ENCODE measurements around the gene SPDEF. TPM values are rescaled to one million over a fixed set of nuclear protein-coding genes. Genes with fewer than 3 reads are reported as not detected.

SPDEF gene
- total RNA-seq, 1 donor, result under 0.01 TPM

- DNase-seq (ENCODE audit: low read depth in 2 of 3, low spot score in 2 of 3), result no peak
Measured at GRCh38 chr6:34517966-34518365, 38.2 kb downstream of the SPDEF start.

GRCh38 chr6:34517461-34517881 lies 38.7 kb downstream of the SPDEF start:
- no peak for DNase-seq (ENCODE audit: low read depth in 2 of 3, low spot score in 2 of 3)

GRCh38 chr6:34516391-34517324 lies 39.5 kb downstream of the SPDEF start:
- no peak for DNase-seq (ENCODE audit: low read depth in 2 of 3, low spot score in 2 of 3)

- DNase-seq (ENCODE audit: low read depth in 2 of 3, low spot score in 2 of 3), result no peak
Measured at GRCh38 chr6:34515473-34516387, 40.4 kb downstream of the SPDEF start.

DNA sequence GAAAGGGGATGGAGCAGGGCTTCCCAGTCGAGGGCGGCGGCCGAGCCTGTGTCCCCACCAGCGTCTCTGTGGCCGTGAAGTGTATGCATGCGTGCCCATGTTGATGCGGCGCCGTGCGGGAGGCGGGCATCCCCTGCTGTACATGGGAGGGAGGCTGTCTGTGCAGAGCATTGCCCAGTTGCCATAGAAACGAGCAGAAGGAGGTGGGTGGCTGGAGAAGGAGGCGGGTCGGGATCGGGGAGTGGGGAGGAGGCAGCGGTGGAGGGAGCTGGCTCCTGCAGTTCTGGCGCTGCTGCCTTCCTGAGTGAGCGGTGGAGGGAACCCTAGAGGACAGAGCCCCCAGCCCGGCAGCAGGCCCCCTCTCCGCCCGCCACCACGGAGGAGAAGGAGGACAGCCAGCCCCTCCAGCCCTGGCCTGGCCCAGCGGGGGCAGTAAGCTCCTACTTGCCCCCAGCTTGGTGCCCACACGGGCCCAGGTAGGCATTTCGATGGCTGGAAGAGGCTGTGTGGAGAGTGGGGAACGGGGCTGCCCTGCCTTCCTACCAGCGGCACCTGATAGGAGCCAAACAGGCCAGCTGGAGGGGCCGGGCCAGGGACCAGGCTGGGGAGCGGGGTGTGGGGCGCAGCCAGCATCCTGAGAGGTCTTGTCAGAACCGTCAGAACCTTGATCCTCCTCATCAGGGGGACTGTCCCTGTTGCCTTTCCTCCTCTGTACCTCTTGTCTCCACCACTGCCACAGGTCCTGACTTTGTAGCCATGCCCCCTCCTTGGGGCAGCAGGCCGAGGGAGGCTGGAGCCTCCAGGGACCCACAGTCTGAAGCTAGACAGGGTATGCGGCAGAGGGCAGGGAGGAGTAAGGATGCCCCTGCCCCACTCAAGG lies 41.3 kb downstream of the SPDEF start:
- DNase-seq (ENCODE audit: low read depth in 2 of 3, low spot score in 2 of 3), result peak in 2 of 3 donors; percentile 19 to 33

- DNase-seq (ENCODE audit: low read depth in 2 of 3, low spot score in 2 of 3), result no peak
Measured at GRCh38 chr6:34514112-34514511, 42.0 kb downstream of the SPDEF start.

GRCh38 chr6:34513646-34514045 lies 42.5 kb downstream of the SPDEF start:
- DNase-seq (ENCODE audit: low read depth in 2 of 3, low spot score in 2 of 3), result no peak

GRCh38 chr6:34512738-34513115 lies 43.4 kb downstream of the SPDEF start:
- DNase-seq (ENCODE audit: low read depth in 2 of 3, low spot score in 2 of 3), result no peak

DNA sequence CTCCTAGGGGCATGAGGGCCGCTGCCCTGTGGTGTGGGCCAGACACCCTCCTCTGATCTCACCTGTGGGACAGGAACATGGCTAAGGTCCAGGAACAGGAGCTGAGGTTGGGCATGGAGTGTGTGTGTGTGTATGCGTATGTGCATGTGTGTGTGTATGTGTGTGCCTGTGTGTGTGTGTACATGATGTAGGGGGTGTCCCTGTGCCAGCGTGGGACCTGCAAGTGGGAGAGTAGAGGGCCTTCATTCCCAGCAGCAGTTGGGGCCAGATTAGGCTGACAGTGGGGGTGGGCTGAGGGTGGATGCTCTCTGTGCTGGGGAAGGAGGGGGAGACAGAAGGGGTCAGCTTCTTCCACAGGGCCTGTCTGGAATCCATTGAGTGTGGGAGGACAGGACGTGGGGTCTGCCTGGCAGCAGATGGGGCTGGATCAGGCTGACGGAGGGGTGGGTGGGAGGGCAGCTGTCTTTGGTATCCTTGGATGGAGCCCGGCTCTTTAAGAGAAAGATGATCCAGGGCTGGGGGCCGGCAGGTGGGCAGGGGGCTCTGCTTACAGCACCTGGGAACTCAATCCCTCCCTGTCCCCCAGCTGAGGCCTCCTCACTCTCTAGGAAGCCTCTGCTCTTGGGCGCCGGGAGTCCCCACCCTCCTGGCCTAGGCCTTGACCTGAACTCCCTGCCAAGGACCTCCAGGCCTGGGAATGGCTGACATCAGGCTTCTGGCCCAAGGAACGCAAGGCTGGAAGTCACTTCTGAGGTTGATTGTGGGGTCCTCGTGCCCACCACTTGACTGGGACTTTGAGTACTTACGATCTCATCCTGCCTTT lies 44.0 kb downstream of the SPDEF start:
- no peak for DNase-seq (ENCODE audit: low read depth in 2 of 3, low spot score in 2 of 3)

GRCh38 chr6:34511214-34511914 lies 44.8 kb downstream of the SPDEF start:
- DNase-seq (ENCODE audit: low read depth in 2 of 3, low spot score in 2 of 3), result no peak

DNA sequence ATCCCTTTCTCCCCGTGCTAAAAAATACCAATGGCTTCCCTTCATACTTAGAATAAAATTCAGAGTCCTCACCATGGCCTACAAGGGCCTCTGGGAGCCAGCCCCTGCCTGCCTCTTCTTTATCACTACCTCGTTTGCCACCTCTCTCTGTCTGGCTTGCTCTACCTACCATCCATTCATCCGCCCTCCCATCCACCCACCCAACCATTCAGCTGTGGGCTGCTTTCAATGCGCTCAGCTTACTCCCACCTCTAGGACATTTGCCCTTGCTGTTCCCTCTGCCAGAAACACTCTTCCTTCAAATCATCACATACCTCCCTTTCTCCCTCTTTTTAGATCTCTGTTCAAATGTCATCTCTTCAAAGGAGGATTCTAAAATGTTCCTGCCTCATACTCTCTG lies 45.8 kb downstream of the SPDEF start:
- DNase-seq (ENCODE audit: low read depth in 2 of 3, low spot score in 2 of 3), result no peak

- no peak for DNase-seq (ENCODE audit: low read depth in 2 of 3, low spot score in 2 of 3)
Measured at GRCh38 chr6:34509782-34510181, 46.3 kb downstream of the SPDEF start.

- DNase-seq (ENCODE audit: low read depth in 2 of 3, low spot score in 2 of 3), result no peak
Measured at GRCh38 chr6:34508425-34508824, 47.7 kb downstream of the SPDEF start.

DNA sequence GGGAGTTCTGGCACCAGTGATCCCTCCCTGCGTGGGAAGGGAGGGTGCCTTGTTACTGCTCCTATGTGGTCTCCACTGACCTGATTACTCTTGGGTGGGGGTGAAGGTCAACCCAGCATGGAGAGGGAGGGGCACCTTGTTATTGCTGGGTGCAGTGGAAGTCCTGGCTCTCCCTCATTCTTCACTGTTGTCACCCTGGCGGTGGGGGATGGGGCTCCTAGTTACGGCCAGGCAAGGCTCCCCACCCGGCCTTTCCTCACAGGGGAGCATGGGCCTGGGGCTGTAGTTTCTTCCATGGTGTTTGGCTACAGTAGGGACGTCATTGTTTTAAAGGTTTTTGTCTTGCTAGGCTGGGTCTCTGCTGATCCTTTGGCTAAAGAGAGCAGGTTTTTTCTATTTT lies 49.4 kb downstream of the SPDEF start:
- no peak for DNase-seq (ENCODE audit: low read depth in 2 of 3, low spot score in 2 of 3)

GRCh38 chr6:34497411-34497810 lies 58.7 kb downstream of the SPDEF start:
- no peak for DNase-seq (ENCODE audit: low read depth in 2 of 3, low spot score in 2 of 3)

GRCh38 chr6:34496103-34496685 lies 59.9 kb downstream of the SPDEF start:
- DNase-seq (ENCODE audit: low read depth in 2 of 3, low spot score in 2 of 3), result no peak

DNA sequence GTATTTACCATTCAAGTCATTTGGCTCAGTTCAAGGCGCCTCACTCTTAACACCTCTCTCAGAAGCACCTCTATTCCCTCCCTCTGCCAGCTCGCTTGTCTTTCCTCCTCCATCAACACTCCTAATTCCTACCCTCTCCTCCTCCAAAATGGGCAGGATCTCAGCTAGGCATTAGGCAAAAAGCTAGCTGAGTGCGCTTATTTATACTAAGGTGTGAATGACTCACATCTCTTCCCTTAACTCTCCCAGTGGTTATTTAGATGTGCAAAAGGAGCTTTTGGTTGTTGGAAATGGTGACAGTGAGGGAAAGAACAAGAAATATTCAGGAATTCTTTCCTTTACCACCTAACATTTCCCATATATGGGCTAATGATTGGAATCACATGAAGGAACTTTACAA lies 61.2 kb downstream of the SPDEF start:
- DNase-seq (ENCODE audit: low read depth in 2 of 3, low spot score in 2 of 3), result no peak

- DNase-seq (ENCODE audit: low read depth in 2 of 3, low spot score in 2 of 3), result no peak
Measured at GRCh38 chr6:34493344-34493743, 62.8 kb downstream of the SPDEF start.

DNA sequence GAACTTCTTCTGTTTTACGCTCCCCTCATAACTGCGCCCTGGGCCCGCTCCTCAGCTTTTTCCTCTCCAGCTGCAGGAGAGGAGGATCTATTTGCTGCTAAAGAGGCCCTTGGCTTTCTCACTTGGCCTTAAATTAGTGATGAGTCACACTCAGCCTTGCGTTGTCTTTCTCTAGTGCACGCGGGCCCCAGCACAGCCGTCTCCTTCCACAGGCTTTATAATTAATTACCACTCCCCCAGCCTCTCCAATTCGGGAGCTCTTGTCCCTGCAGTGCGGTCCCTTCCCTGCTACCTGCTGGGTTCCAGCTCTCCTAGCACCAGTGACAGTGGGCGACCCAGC lies 65.1 kb downstream of the SPDEF start:
- DNase-seq (ENCODE audit: low read depth in 2 of 3, low spot score in 2 of 3), result peak in 1 of 3 donors; percentile 20

All from hematopoietic multipotent progenitor cell (in vitro differentiated cells).